Endothelial cell of umbilical vein (primary cell): Measurements from ENCODE around the gene SLIT1. TPM values are rescaled to one million over a fixed set of nuclear protein-coding genes. Genes with fewer than 3 reads are reported as not detected.

Experiments used
- BruUV-seq: library from RNA; stranded (reverse); fragments of 400-500 nt; replicated peaks from 2 replicates; lab custom pipeline; 2021; lab: Mats Ljungman, UMichigan
- CTCF ChIA-PET: fragments of 300-600, 350-600 bp; sonication (Branson Sonifier 250); formaldehyde crosslinking; loops from one replicate; lab custom pipeline; 2021; ENCODE audit warnings: antibody characterized with exemption, inconsistent platforms; lab: Charles Lee
- POLR2A ChIA-PET: fragments of 300-600, 350-600 bp; sonication (Branson Sonifier 250); formaldehyde crosslinking; loops from one replicate; lab custom pipeline; 2021; ENCODE audit warnings: antibody characterized with exemption, inconsistent platforms; lab: Charles Lee
- DNase-seq: peaks from one replicate; pipeline ENCODE4 v3.0.0-alpha.2; 2011; ENCODE audit warnings: low read depth, low spot score
- FAIRE-seq: peaks from 2 replicates; lab custom pipeline; 2011; peaks lifted over from hg19 to GRCh38; lab: Jason Lieb, UNC
- H2AFZ ChIP-seq: 2 replicates; pipeline ENCODE4 v1.6.0; 2012; ENCODE audit warnings: low read depth, low read length, control low read depth, inconsistent platforms
- H3K27ac ChIP-seq: 2 replicates; pipeline ENCODE4 v1.5.1; 2011; ENCODE audit warnings: low read depth, mild to moderate bottlenecking, control low read depth, low read length, moderate library complexity; ENCODE audit not compliant: insufficient read depth
- H3K27me3 ChIP-seq, 2 experiments: 2 replicates each; pipeline versions ENCODE4 v1.6.0 to v1.6.1; 2011; ENCODE audit warnings: low read length in 2 of 2, mixed read lengths in 1 of 2; ENCODE audit not compliant: control insufficient read depth in 2 of 2, insufficient read depth in 2 of 2
- H3K36me3 ChIP-seq, 2 experiments: 2 replicates in 1 of 2; 3 replicates in 1 of 2; pipeline ENCODE4 v1.5.1; 2011; ENCODE audit warnings: low read length in 2 of 2, mild to moderate bottlenecking in 1 of 2, moderate library complexity in 1 of 2; ENCODE audit not compliant: control insufficient read depth in 2 of 2, insufficient read depth in 2 of 2; ENCODE audit errors: extremely low read depth in 1 of 2
- H3K4me1 ChIP-seq: 3 replicates; pipeline ENCODE4 v1.5.1; 2011; ENCODE audit warnings: mild to moderate bottlenecking, low read length; ENCODE audit not compliant: control insufficient read depth, insufficient read depth; ENCODE audit errors: extremely low read depth
- H3K4me2 ChIP-seq: 2 replicates; pipeline ENCODE4 v1.6.1; 2011; ENCODE audit warnings: low read length, control low read depth, mixed read lengths; ENCODE audit not compliant: insufficient read depth
- H3K4me3 ChIP-seq, 3 experiments: fragments of 200-600 bp in 1 of 3; sonication (generic), shearing (Covaris generic) in 1 of 3; replicated peaks in 1 of 3; 2 replicates each; pipeline ENCODE4 v1.5.1; 2011 to 2016; ENCODE audit warnings: control low read depth in 3 of 3, low read length in 3 of 3, mild to moderate bottlenecking in 2 of 3, inconsistent platforms in 1 of 3, low read depth in 1 of 3, moderate library complexity in 1 of 3; ENCODE audit not compliant: insufficient read depth in 1 of 3
- H3K79me2 ChIP-seq: 2 replicates; pipeline ENCODE4 v1.6.0; 2012; ENCODE audit warnings: low read length, inconsistent platforms; ENCODE audit not compliant: control insufficient read depth, insufficient read depth
- H3K9ac ChIP-seq: replicated peaks from 2 replicates; pipeline ENCODE3; 2011; ENCODE audit warnings: low read length, control low read depth; ENCODE audit not compliant: insufficient read depth; ENCODE audit errors: extremely low read depth
- H3K9me1 ChIP-seq: replicated peaks from 3 replicates; pipeline ENCODE4 v1.6.0; 2011; ENCODE audit warnings: mild to moderate bottlenecking, low read length; ENCODE audit not compliant: control insufficient read depth, insufficient read depth; ENCODE audit errors: extremely low read depth
- H3K9me3 ChIP-seq: replicated peaks from 2 replicates; pipeline ENCODE4 v1.5.1; 2012; ENCODE audit warnings: low read length, inconsistent platforms; ENCODE audit not compliant: control insufficient read depth, insufficient read depth
- H4K20me1 ChIP-seq: replicated peaks from 2 replicates; pipeline ENCODE3; 2011; ENCODE audit warnings: mild to moderate bottlenecking, low read length; ENCODE audit not compliant: control insufficient read depth, insufficient read depth; ENCODE audit errors: extremely low read depth
- EZH2 ChIP-seq: IDR thresholded peaks from 2 replicates; pipeline ENCODE4 v1.6.1; 2012; ENCODE audit warnings: borderline replicate concordance, low read depth, mild to moderate bottlenecking, moderate library complexity, low read length, inconsistent platforms; ENCODE audit not compliant: severe bottlenecking
- FOS ChIP-seq: IDR thresholded peaks from 2 replicates; pipeline ENCODE4 v1.6.1; 2011; ENCODE audit warnings: mild to moderate bottlenecking, low read length, moderate library complexity, borderline replicate concordance; ENCODE audit not compliant: insufficient read depth
- GATA2 ChIP-seq: IDR thresholded peaks from 2 replicates; pipeline ENCODE4 v1.7.0; 2011; ENCODE audit warnings: low read depth, mild to moderate bottlenecking, moderate library complexity, mixed read lengths, low read length; ENCODE audit not compliant: insufficient read length, insufficient read depth
- JUN ChIP-seq: IDR thresholded peaks from 2 replicates; pipeline ENCODE4 v1.6.1; 2011; ENCODE audit warnings: borderline replicate concordance, low read depth; ENCODE audit not compliant: insufficient read length, insufficient read depth
- MAX ChIP-seq: IDR thresholded peaks from 2 replicates; pipeline ENCODE4 v1.6.1; 2011; ENCODE audit not compliant: insufficient read depth, insufficient read length
- MYC ChIP-seq: IDR thresholded peaks from one replicate; pipeline ENCODE4 v1.6.1; 2011; ENCODE audit warnings: mild to moderate bottlenecking, low read depth, low read length
- POLR2A ChIP-seq: IDR thresholded peaks from 2 replicates; pipeline ENCODE4 v1.6.1; 2012; ENCODE audit warnings: low read depth, mild to moderate bottlenecking, control low read depth, low read length
- POLR2AphosphoS5 ChIP-seq: IDR thresholded peaks from 2 replicates; pipeline ENCODE4 v1.6.1; 2012; ENCODE audit warnings: low read depth, mild to moderate bottlenecking, control low read depth, low read length, moderate library complexity; ENCODE audit not compliant: insufficient read depth
- dilution Hi-C: fragments of 300-500 bp; cut with MboI; formaldehyde crosslinking; loops from one replicate; pipeline ENCODE4 v1.15.0; 2019; ENCODE audit warnings: low sequenced_read_pairs; ENCODE audit not compliant: extremely low pct_ligation_motif_present
- intact Hi-C: fragments of 100-400 bp; cut with micrococcal nuclease; formaldehyde crosslinking; loops from one replicate; pipeline ENCODE4 v1.10.0; 2022
- polyA plus RNA-seq, 4 experiments: library from polyadenylated mRNA; depleted of rRNA in 3 of 4; stranded (reverse) in 3 of 4; unstranded in 1 of 4; fragments of >200 nt; gene quantifications; 2 replicates each; pipeline versions ENCODE4 v1.2.1 to v1.2.3, GENCODE V29; 2011 to 2012; ENCODE audit warnings: missing spikeins in 1 of 4
- total RNA-seq: library from RNA; stranded (reverse); gene quantifications from 2 replicates; pipeline ENCODE4 v1.2.3, GENCODE V29; 2021
- TF ChIP-seq, protein P1 (sequence below), 2 donors: IDR thresholded peaks; 1 replicate in 1 of 2; 2 replicates in 1 of 2; pipeline ENCODE4 v1.5.1; 2011; ENCODE audit warnings: low read length in 2 of 2, mild to moderate bottlenecking in 2 of 2, moderate library complexity in 2 of 2, control low read depth in 1 of 2, inconsistent platforms in 1 of 2, low read depth in 1 of 2; ENCODE audit not compliant: insufficient read depth in 1 of 2; ENCODE audit errors: extremely low read depth in 1 of 2

Gene SLIT1
- total and polyA plus RNA-seq, 2 donors (not counting 3 experiments of a cell fraction or from before 2014, with no cell fraction given) = 0.04 to 0.20 TPM

DNA sequence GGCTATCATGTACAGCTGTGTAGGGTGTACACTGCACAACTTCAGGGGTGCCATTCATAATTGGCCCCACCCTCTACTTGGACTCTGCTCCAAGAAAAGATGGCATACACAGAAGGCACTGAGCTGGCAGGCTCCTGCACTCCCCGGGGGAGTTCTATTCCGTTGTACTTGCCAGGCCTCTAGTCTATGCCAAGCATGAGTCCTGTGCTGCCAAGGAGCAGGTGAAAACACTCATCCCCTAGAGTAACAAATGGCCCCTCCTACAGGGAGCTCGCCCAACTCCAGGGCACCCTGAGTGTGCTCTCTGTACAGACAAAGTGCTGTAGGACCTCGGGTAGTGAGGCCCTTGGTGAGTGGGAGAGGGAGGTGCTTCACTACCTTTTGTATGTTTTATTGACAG lies 127.2 kb downstream of the SLIT1 start:
- no peak overlapping the region for H3K27ac ChIP-seq
- no peak overlapping the region for H3K9ac ChIP-seq
- H3K9me1 ChIP-seq = no peaks in the 10 kb centered on the region
- no peaks in the 10 kb centered on the region for H3K36me3 ChIP-seq
- POLR2A ChIA-PET = no interaction called here
- H2AFZ ChIP-seq = no peak overlapping the region
- H3K4me1 ChIP-seq = no peaks in the 10 kb centered on the region
- peaks cover 0 to 1% of the 10 kb centered on the region in 2 experiments for H3K27me3 ChIP-seq
- CTCF ChIA-PET = interaction anchor here (1.1 to 3.5 kb wide), 3 partner anchors 14 to 77 kb away, joined by 3 to 18 read pairs (median 13); no protein-coding TSS in a partner anchor
- intact Hi-C loops (no loop called here), dilution Hi-C loops (no loop called here)
- no peaks in the 10 kb centered on the region for H3K79me2 ChIP-seq
- no peaks in the 10 kb centered on the region for H4K20me1 ChIP-seq
- BruUV-seq = no TSS peak
- no peak overlapping the region for H3K4me3 ChIP-seq
- DNase-seq (no peak), FAIRE-seq (no peak)
- no peaks in the 10 kb centered on the region for H3K9me3 ChIP-seq
- H3K4me2 ChIP-seq = no peak overlapping the region
- no peak for TF ChIP-seq POLR2AphosphoS5
- no peak for TF ChIP-seq MAX
- TF ChIP-seq FOS = no peak
- TF ChIP-seq POLR2A = no peak
- no peak for TF ChIP-seq MYC
- TF ChIP-seq GATA2 = no peak

DNA sequence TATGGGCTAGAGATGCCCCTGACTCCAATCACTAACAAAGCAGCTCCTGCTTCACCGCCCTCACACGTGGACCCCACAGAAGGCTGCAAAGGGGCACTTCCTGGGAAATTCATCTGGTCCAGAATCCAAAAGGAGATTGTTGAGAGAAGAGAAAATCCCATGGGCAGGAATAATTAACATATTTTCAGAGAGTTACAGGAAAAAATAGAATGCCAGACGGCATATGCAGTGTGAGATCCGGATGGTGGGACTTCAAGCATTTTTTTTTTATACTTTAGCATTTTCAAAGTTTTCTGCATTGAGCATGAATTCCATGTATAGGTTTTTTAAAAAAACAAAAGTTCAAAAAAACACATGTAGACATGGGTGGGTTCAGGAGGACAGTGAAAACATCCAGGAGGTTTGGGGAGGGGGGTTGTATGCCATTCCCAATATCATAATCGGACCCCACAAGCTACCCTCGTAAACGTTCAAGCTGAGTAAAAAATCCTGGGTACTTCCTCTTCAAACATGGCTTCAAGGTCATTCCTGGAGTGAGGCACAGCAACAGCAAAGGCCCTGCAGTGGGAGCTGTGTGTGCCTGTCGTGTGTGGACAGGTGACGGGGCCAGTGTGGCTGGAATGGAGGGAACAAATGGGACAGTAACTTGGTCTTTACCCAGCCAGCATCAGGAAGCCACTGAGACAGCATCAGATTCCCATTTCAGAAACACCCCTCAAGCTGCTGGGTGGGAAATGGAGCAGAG lies 128.1 kb downstream of the SLIT1 start:
- H3K27ac ChIP-seq = no peak overlapping the region
- H3K4me3 ChIP-seq = no peak overlapping the region
- no peak overlapping the region for H2AFZ ChIP-seq
- no peak for TF ChIP-seq POLR2A
- TF ChIP-seq MYC = no peak
- TF ChIP-seq FOS = no peak
- no peak for TF ChIP-seq EZH2
- TF ChIP-seq JUN = no peak
- no peak for TF ChIP-seq MAX
- no peak for TF ChIP-seq GATA2
- TF ChIP-seq, protein P1, sequence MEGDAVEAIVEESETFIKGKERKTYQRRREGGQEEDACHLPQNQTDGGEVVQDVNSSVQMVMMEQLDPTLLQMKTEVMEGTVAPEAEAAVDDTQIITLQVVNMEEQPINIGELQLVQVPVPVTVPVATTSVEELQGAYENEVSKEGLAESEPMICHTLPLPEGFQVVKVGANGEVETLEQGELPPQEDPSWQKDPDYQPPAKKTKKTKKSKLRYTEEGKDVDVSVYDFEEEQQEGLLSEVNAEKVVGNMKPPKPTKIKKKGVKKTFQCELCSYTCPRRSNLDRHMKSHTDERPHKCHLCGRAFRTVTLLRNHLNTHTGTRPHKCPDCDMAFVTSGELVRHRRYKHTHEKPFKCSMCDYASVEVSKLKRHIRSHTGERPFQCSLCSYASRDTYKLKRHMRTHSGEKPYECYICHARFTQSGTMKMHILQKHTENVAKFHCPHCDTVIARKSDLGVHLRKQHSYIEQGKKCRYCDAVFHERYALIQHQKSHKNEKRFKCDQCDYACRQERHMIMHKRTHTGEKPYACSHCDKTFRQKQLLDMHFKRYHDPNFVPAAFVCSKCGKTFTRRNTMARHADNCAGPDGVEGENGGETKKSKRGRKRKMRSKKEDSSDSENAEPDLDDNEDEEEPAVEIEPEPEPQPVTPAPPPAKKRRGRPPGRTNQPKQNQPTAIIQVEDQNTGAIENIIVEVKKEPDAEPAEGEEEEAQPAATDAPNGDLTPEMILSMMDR (IDR thresholded peaks at IDR 0.05; ENCODE audit: extremely low read depth in 1 of 2, insufficient read depth in 1 of 2, low read depth in 1 of 2, low read length in 2 of 2) = no peak
- no peak for TF ChIP-seq POLR2AphosphoS5
- peaks cover 0 to 1% of the 10 kb centered on the region in 2 experiments for H3K27me3 ChIP-seq
- ChIA-PET CTCF (interaction anchor here (0.9 to 4.0 kb wide), 8 partner anchors 12 to 78 kb away, joined by 3 to 24 read pairs (median 5); no protein-coding TSS in a partner anchor), POLR2A (no interaction called here)
- no peaks in the 10 kb centered on the region for H4K20me1 ChIP-seq
- H3K79me2 ChIP-seq = no peaks in the 10 kb centered on the region
- H3K9me1 ChIP-seq = no peaks in the 10 kb centered on the region
- no peaks in the 10 kb centered on the region for H3K9me3 ChIP-seq
- BruUV-seq = no TSS peak
- no peak overlapping the region for H3K4me2 ChIP-seq
- DNase-seq (no peak), FAIRE-seq (no peak)
- dilution Hi-C loops (no loop called here), intact Hi-C loops (no loop called here)
- H3K9ac ChIP-seq = no peak overlapping the region
- no peaks in the 10 kb centered on the region for H3K36me3 ChIP-seq
- H3K4me1 ChIP-seq = no peaks in the 10 kb centered on the region
